ENCODE results near the gene IMPG2.
"Not testable (repeated sequence)": the region's sequence is repeated elsewhere in the genome, so short reads cannot be mapped to it uniquely, and the experiment has no call there.

IMPG2 gene

DNA sequence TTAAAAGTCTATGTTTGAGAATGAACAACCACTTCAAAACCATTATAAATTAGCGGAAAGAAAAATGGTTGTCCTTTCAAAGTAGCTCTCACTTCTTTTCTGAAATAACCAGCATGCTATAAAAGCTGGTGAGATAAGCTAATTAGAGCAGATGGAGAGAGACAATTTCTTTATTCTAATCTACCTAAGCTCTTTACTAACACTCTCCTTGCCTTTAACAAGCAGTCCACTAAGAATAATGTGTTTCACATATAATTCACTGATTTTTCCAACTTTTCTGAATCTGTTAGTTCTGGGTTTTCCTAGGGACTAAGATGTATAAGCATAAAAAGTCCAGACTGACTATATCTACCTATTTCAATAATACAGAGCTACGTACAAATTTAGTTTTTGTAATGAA lies at the start of gene IMPG2:
TSS of gene IMPG2 (minus strand) at position 101 of the 400 bp plus-strand sequence. CDS start 203 bp downstream, outside the sequence.
- Histone ChIP-seq H3K9me3 (ENCODE audit: control insufficient read depth, low read depth, low read length) (no peaks in the 10 kb centered on the region), H3K9ac (ENCODE audit: low read length) (no peak within 1 kb of the TSS), H3K27me3 (ENCODE audit: control insufficient read depth, insufficient read depth, low read length) (no peaks in the 10 kb centered on the region), H3K4me3 (ENCODE audit: low read length) (no peak within 1 kb of the TSS), H3K27ac (ENCODE audit: low read length) (no peak within 1 kb of the TSS), H3K4me1 (ENCODE audit: control insufficient read depth, low read depth, low read length) (no peaks in the 10 kb centered on the region), H3K36me3 (ENCODE audit: control insufficient read depth, low read depth, low read length) (no peaks in the 10 kb centered on the region)

DNA sequence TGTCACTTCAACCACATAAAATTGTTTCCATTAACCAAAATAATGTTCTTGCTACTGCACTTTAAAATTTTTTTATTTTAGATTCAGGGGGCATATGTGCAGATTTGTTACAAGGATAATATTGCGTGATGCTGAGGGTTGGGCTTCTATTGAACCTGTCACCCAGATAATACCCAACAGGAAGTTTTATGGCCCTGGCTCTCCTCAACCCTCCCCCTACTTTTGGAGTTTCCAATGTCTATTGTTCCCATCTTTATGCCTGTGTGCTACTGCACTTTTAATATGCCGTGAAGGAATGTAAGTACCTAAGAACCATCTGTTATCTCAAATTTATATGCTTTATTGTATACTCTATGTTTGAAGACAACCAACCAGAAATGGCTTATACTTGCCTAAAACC lies 42.0 kb upstream of the IMPG2 start:
- Histone ChIP-seq H3K27ac (ENCODE audit: low read length) (no peak overlapping the region), H3K36me3 (ENCODE audit: control insufficient read depth, low read depth, low read length) (no peaks in the 10 kb centered on the region), H3K4me3 (ENCODE audit: low read length) (no peak overlapping the region), H3K27me3 (ENCODE audit: control insufficient read depth, insufficient read depth, low read length) (no peaks in the 10 kb centered on the region), H3K9me3 (ENCODE audit: control insufficient read depth, low read depth, low read length) (no peaks in the 10 kb centered on the region), H3K4me1 (ENCODE audit: control insufficient read depth, low read depth, low read length) (no peaks in the 10 kb centered on the region), H3K9ac (ENCODE audit: low read length) (no peak overlapping the region)

DNA sequence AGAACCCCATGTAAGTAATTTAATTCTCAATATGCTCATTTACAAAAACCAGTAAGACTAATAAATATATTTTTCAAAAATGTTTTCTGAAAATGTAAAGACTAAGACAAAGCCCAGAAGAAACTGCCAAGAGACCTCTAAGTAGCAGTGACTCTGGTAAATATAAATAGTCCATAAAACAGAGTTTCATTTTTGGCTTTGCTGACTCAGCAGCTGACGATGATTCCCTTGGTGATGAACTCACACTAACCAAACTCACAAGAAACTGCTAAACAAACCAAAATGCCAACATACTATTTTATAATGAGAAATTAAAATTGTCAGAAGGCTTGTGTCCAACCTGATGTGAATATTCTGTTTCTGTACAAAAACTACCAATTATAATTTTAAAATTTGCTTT lies 31.5 kb upstream of the IMPG2 start:
- H3K4me3 ChIP-seq (ENCODE audit: low read length): no peak overlapping the region
- no peak overlapping the region for H3K27ac ChIP-seq (ENCODE audit: low read length)
- no peaks in the 10 kb centered on the region for H3K9me3 ChIP-seq (ENCODE audit: control insufficient read depth, low read depth, low read length)
- no peak overlapping the region for H3K9ac ChIP-seq (ENCODE audit: low read length)
- no peaks in the 10 kb centered on the region for H3K4me1 ChIP-seq (ENCODE audit: control insufficient read depth, low read depth, low read length)
- H3K27me3 ChIP-seq (ENCODE audit: control insufficient read depth, insufficient read depth, low read length): no peaks in the 10 kb centered on the region
- no peaks in the 10 kb centered on the region for H3K36me3 ChIP-seq (ENCODE audit: control insufficient read depth, low read depth, low read length)

DNA sequence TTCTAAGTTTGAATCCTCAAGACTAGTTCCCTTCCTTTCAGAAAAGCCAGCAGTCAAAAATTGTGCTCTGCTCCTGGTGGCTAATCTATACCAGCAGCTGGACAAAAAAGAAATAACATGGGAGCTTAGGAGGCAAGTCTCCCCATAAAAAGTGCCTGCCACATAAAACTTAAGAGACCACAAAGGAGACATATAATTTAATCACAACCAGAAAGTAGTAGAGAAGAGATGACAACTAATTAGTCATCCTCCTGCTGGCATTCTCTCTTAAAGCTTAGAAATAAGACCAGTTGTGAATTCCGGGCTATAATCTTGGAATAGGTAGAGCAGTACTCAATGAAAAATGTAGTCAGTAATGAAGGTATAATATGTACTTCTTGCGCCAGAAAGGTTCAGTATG lies 20.2 kb upstream of the IMPG2 start:
- Histone ChIP-seq H3K9ac (ENCODE audit: low read length) (no peak overlapping the region), H3K4me3 (ENCODE audit: low read length) (no peak overlapping the region), H3K27ac (ENCODE audit: low read length) (no peak overlapping the region), H3K27me3 (ENCODE audit: control insufficient read depth, insufficient read depth, low read length) (no peaks in the 10 kb centered on the region), H3K36me3 (ENCODE audit: control insufficient read depth, low read depth, low read length) (no peaks in the 10 kb centered on the region), H3K4me1 (ENCODE audit: control insufficient read depth, low read depth, low read length) (no peaks in the 10 kb centered on the region), H3K9me3 (ENCODE audit: control insufficient read depth, low read depth, low read length) (no peaks in the 10 kb centered on the region)

DNA sequence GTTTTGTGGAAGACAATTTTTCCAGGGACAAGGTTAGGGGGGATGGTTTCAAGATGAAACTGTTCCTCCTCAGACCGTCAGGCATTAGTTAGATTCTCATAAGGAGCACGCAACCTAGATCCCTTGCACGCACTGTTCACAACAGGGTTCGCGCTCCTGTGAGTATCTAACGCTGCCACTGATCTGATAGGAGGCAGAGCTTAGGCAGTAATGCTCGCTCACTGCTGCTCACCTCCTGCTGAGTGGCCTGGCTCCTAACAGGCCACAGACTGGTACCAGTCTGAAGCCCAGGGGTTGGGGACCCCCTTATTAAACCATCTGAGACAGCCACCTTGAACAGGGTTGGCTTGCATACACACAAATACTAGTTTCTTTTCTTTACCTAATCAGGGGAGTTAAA lies 13.5 kb upstream of the IMPG2 start:
- H3K4me3 ChIP-seq (ENCODE audit: low read length): no peak overlapping the region
- H3K4me1 ChIP-seq (ENCODE audit: control insufficient read depth, low read depth, low read length): no peaks in the 10 kb centered on the region
- H3K36me3 ChIP-seq (ENCODE audit: control insufficient read depth, low read depth, low read length): no peaks in the 10 kb centered on the region
- H3K27ac ChIP-seq (ENCODE audit: low read length): no peak overlapping the region
- no peaks in the 10 kb centered on the region for H3K27me3 ChIP-seq (ENCODE audit: control insufficient read depth, insufficient read depth, low read length)
- no peak overlapping the region for H3K9ac ChIP-seq (ENCODE audit: low read length)
- no peaks in the 10 kb centered on the region for H3K9me3 ChIP-seq (ENCODE audit: control insufficient read depth, low read depth, low read length)

DNA sequence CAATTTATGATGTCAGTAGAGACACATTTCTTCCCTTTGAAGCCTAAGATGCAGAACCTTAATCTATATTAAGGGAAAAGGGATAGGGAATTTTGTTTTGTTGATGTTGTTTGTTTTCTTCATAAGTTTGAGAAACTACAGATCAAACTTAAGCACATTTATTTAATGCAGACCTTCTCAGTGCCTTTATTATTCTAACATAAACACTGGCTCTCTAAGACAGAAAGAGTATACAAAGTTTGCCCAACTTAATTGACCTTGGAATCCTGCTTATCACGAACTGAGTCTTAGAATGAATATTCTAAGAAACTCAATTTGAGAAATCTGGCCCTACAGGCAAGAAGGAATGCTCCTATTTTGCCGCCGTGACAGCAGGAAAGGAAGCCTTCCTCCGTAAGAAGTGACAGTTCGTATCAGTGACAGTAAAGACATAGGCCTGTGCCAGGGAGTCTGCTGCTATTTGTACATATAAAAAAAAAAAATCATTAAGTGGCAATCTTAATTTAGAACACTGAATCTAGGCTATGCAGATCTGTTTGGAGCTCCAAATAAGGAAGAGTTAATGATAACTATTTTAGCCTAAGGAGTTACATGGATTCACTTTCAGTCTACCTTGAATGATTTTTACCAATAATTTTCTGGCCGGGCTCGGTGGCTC lies 8.8 kb upstream of the IMPG2 start:
- Histone ChIP-seq H3K4me1 (ENCODE audit: control insufficient read depth, low read depth, low read length) (no peaks in the 10 kb centered on the region), H3K27ac (ENCODE audit: low read length) (no peak overlapping the region), H3K27me3 (ENCODE audit: control insufficient read depth, insufficient read depth, low read length) (no peaks in the 10 kb centered on the region), H3K36me3 (ENCODE audit: control insufficient read depth, low read depth, low read length) (no peaks in the 10 kb centered on the region), H3K9ac (ENCODE audit: low read length) (no peak overlapping the region), H3K4me3 (ENCODE audit: low read length) (no peak overlapping the region), H3K9me3 (ENCODE audit: control insufficient read depth, low read depth, low read length) (no peaks in the 10 kb centered on the region)

DNA sequence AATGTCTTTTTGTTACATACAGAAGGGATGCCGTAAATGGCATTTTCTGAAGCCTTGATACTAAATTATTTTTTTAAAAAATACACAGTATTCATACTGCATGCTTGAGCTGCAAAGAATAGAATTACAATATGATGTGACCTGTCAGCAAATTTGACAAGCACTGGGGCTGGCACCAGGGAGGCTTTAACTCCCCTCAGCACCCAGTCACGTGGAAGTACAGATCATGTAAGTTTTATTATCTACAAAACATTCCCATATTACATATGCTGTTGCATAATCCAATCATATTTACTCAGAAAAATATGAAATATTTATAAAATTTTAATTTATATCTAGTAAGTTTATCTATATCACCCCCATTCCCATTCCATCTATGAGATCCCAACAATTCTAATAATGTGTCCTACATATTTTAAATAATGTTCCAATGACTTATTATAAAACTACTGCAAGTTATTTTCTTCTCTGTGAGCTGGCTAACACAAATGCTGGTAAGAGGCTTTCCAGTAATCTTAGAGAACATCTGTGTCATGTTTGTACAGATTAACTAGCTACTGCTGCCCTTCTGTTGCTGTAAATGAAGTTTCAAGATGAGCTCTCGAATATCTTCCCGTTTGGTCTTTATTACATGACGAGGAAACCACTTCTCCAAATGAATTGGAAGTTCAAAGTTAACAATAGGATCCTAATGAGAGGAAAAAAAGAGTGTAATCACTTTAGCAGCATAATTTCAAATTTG lies 5.2 kb upstream of the IMPG2 start:
- no peak overlapping the region for H3K27ac ChIP-seq (ENCODE audit: low read length)
- no peaks in the 10 kb centered on the region for H3K9me3 ChIP-seq (ENCODE audit: control insufficient read depth, low read depth, low read length)
- no peaks in the 10 kb centered on the region for H3K36me3 ChIP-seq (ENCODE audit: control insufficient read depth, low read depth, low read length)
- no peak overlapping the region for H3K9ac ChIP-seq (ENCODE audit: low read length)
- H3K4me1 ChIP-seq (ENCODE audit: control insufficient read depth, low read depth, low read length): no peaks in the 10 kb centered on the region
- H3K27me3 ChIP-seq (ENCODE audit: control insufficient read depth, insufficient read depth, low read length): no peaks in the 10 kb centered on the region
- no peak overlapping the region for H3K4me3 ChIP-seq (ENCODE audit: low read length)

DNA sequence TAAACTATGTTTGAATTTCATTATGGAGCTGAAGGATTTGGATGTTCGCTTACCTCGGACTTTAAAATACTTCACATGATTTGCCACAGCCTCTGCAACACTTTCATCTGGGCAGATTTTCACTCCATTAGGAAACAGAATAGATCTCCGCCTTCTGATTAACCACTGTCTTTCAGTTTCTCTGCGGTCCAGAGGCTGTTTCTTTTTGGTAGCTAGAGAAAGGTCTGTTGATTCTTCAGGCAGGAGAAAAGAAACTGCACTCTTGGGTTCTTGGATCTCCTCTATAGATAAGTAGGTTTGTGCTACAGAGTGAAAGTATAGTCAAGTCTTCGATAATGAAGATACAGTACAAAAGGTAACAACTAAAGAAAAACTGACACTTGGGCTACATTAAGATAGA lies 844 bp downstream of the IMPG2 start:
- Histone ChIP-seq H3K4me3 (ENCODE audit: low read length) (no peak overlapping the region), H3K36me3 (ENCODE audit: control insufficient read depth, low read depth, low read length) (no peaks in the 10 kb centered on the region), H3K4me1 (ENCODE audit: control insufficient read depth, low read depth, low read length) (no peaks in the 10 kb centered on the region), H3K27ac (ENCODE audit: low read length) (no peak overlapping the region), H3K27me3 (ENCODE audit: control insufficient read depth, insufficient read depth, low read length) (no peaks in the 10 kb centered on the region), H3K9ac (ENCODE audit: low read length) (no peak overlapping the region), H3K9me3 (ENCODE audit: control insufficient read depth, low read depth, low read length) (no peaks in the 10 kb centered on the region)

DNA sequence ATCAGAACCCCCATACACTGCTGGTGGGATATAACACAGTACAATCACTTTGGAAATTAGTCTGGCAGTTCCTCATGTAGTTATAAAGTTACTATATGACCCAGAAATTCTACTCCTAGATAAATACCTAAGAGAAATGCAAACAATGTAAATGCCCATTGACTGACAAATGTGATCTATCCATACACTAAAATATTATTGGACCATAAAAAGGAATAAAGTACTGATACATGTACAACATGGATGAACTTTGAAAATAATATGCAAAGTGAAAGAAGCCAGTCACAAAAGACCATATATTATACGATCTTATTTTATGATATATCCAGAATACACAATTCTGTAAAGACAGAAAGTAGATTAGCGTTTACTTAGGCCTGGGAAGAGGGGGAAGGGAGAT lies 7.8 kb downstream of the IMPG2 start:
- Histone ChIP-seq H3K36me3 (ENCODE audit: control insufficient read depth, low read depth, low read length) (no peaks in the 10 kb centered on the region), H3K9me3 (ENCODE audit: control insufficient read depth, low read depth, low read length) (peaks cover 6% of the 10 kb centered on the region), H3K4me3 (ENCODE audit: low read length) (no peak overlapping the region), H3K9ac (ENCODE audit: low read length) (no peak overlapping the region), H3K4me1 (ENCODE audit: control insufficient read depth, low read depth, low read length) (no peaks in the 10 kb centered on the region), H3K27ac (ENCODE audit: low read length) (no peak overlapping the region), H3K27me3 (ENCODE audit: control insufficient read depth, insufficient read depth, low read length) (no peaks in the 10 kb centered on the region)

DNA sequence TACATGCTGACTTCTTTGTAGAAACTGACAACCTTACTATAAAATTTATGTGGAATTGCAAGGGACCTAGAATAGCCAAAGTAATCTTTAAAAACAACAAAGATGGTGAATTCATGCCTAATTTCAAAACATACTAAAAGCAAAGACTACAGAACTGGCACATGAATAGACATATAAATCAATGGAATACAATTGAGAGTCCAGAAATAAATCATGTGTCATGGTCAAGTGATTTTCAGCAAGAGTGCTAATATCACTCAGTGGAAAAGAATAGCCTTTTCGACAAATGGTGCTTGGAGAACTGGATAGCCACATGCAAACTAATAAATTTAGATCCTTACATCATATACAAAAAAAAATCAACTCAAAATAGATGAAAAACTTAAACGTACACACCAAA lies 8.7 kb downstream of the IMPG2 start:
- no peak overlapping the region for H3K27ac ChIP-seq (ENCODE audit: low read length)
- no peak overlapping the region for H3K9ac ChIP-seq (ENCODE audit: low read length)
- H3K36me3 ChIP-seq (ENCODE audit: control insufficient read depth, low read depth, low read length): no peaks in the 10 kb centered on the region
- no peak overlapping the region for H3K4me3 ChIP-seq (ENCODE audit: low read length)
- H3K4me1 ChIP-seq (ENCODE audit: control insufficient read depth, low read depth, low read length): no peaks in the 10 kb centered on the region
- peaks cover 6% of the 10 kb centered on the region for H3K9me3 ChIP-seq (ENCODE audit: control insufficient read depth, low read depth, low read length)
- no peaks in the 10 kb centered on the region for H3K27me3 ChIP-seq (ENCODE audit: control insufficient read depth, insufficient read depth, low read length)

DNA sequence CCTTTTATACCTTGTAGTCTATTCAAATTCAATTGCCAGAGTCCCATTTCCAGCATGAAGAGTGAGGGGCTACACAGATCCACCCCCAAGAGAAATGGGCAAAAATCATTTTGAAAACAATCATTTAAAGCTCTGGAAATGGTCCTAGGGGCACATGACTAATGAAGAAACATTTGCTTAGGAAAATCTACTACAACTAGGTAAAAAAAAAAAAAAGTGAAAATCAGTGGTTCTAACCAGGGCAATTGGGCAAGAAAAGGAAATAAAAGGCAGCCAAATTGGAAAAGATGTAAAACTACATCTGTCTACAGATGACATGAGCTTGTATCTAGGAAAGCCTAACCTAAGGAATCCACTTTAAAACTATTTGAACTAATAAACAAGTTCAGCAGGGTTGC lies 9.4 kb downstream of the IMPG2 start:
- Histone ChIP-seq H3K4me3 (ENCODE audit: low read length) (no peak overlapping the region), H3K36me3 (ENCODE audit: control insufficient read depth, low read depth, low read length) (no peaks in the 10 kb centered on the region), H3K4me1 (ENCODE audit: control insufficient read depth, low read depth, low read length) (no peaks in the 10 kb centered on the region), H3K27me3 (ENCODE audit: control insufficient read depth, insufficient read depth, low read length) (no peaks in the 10 kb centered on the region), H3K9ac (ENCODE audit: low read length) (no peak overlapping the region), H3K9me3 (ENCODE audit: control insufficient read depth, low read depth, low read length) (peaks cover 6% of the 10 kb centered on the region), H3K27ac (ENCODE audit: low read length) (no peak overlapping the region)

DNA sequence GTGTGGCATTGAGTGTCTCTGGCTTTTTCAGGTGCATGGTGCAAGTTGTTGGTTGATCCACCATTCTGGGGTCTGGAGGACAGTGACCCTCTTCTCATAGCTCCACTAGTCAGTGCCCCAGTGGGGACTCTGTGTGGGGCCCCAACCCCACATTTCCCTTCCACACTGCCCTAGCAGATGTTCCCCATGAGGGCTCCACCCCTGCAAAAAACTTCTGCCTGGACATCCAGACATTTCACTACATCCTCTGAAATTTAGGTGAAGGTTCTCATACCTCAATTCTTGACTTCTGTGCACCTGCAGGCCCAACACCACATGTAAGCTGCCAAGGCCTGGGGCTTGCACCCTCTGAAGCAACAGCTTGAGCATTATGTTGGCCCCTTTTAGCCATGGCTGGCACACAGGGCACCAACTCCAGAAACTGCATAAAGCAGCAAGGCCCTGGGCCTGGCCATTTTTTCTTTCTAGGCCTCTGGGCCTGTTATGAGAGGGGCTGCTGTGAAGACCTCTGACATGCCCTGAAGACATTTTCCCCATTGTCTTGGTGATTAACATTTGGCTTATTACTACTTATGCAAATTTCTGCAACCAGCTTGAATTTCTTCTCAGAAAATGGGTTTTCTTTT lies 12.1 kb downstream of the IMPG2 start:
- H3K27me3 ChIP-seq (ENCODE audit: control insufficient read depth, insufficient read depth, low read length); H3K9me3 ChIP-seq (ENCODE audit: control insufficient read depth, low read depth, low read length); H3K27ac ChIP-seq (ENCODE audit: low read length); H3K9ac ChIP-seq (ENCODE audit: low read length); H3K4me3 ChIP-seq (ENCODE audit: low read length); H3K4me1 ChIP-seq (ENCODE audit: control insufficient read depth, low read depth, low read length); H3K36me3 ChIP-seq (ENCODE audit: control insufficient read depth, low read depth, low read length): not testable (repeated sequence)
